Measurements from ENCODE around the gene KCNJ12.

GRCh38 chr17:21370430-21370829 lies 5.7 kb upstream of the KCNJ12 start:
- no peak for TF ChIP-seq POLR2A (IDR thresholded peaks at IDR 0.05)
- no peak for TF ChIP-seq CTCF (IDR thresholded peaks at IDR 0.05)
